HG03521 (cell line): ENCODE measurements around the gene GRIK4.

Source experiments
- ATAC-seq: cut with Tn5 transposase; IDR thresholded peaks from one replicate; pipeline ENCODE4 v1.9.1; 2021; ENCODE audit warnings: mild to moderate bottlenecking, moderate library complexity; ENCODE audit not compliant: unreplicated experiment

GRIK4 gene

DNA sequence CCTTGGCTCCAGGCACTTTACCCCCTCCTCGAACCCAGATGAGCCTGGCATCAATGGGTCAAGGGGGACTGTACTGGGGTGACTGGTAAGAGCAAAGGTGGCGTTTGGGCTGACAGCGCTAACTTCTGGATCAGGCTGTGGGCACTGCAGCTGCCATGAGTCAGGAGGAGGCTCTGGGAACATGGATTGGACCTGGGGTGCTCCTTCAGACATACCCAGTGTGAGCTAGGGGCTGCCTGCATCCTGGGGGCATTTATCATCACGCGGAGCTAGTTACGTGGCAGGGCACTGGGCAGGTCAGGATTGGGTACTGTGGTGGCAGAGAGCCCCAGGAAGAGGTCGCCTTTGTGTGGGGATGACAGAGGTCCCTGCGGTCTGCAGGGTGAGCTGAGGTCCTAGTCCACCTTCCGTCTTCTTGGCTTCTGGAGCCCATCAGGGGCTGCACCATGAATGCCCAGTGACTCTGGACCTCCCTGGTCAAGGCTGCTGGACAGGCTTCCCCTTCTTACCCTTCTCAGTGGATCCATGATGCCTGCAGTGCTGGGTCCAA, 13.1 kb downstream of the GRIK4 start:
- ATAC-seq = no peak

DNA sequence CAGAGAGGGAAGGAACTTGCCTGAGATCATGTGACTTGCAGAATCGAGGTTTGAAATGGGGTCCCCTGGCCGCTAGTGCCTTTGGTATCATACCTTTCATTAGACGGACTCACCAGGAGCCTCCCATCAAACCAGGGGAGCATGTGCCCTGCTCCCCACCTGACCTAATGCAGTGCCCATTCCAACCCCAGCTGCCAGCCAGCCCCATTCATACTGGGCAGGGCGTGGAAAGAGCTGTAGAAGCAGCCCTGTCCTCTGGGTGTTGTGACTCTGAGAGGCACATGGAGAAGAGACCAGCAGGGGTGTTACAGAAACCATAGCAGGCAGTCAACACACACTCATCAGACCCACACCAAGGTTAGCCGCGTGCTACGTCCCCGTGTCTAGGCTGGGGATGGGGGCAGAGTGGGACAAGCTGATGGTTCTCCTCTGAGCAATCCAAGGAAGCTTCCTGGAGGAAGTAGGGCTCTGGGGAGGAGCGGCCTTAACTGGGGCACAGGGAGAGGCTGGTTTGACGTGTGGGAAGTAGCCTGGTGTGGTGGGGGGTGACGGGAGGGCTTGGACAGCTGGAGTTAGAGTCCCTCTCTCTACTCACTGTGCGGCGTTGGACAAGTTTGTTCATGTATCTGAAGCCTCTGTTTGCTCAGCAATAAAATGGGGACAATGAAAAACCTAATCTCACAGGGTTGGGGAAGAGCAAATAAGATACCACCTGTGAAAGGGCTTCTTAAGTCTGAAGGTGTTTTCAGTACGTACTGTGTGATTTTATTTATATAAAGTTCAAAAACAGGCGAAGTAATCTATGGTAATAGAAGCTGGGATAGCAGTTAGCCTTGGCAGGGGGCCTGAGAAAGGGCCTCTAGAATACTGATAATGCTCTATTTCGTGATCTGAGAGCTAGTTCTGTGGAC, 14.0 kb downstream of the GRIK4 start:
- ATAC-seq = no peak

DNA sequence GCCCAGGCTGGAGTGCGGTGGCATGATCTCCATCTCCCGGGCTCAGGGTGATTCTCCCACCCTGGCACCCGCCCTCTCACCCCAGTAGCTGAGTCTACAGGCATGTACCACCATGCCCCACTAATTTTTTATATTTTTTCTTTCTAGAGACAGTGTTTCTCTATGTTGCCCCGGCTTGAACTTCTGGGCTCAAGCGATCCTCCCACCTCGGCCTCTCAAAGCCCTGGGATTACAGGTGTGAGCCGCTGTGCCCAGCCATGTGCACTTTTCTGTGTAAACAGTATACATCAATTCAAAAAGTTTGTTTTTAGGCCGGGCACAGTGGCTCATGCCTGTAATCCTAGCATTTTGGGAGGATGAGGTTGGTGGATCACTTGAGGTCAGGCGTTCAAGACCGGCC, 14.7 kb downstream of the GRIK4 start:
- no peak for ATAC-seq

GRCh38 chr11:120527111-120527761, 15.7 kb downstream of the GRIK4 start:
- no peak for ATAC-seq

GRCh38 chr11:120528749-120529148, 17.2 kb downstream of the GRIK4 start:
- no peak for ATAC-seq

DNA sequence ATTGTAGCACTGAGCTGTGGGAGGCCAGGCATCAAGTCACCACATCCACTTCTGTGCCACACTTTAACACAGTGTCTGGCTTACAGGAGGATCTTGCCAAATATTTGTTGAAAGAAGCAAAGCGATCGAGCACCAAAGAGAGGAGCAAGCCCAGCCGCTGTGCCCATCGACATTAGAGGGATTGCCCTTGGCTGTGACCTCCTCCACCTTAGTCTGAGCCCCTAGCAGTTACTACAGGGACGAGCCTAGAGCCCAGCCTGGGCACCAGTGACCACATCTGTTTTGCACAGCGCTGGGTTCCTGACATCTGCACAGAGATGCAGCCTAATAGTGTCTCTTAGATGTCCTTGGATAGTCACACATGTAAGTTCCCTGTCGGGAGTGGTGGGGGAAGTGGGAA, 17.7 kb downstream of the GRIK4 start:
- no peak for ATAC-seq

GRCh38 chr11:120529911-120530310, 18.4 kb downstream of the GRIK4 start:
- no peak for ATAC-seq

GRCh38 chr11:120532082-120532831, 20.7 kb downstream of the GRIK4 start:
- ATAC-seq = no peak

DNA sequence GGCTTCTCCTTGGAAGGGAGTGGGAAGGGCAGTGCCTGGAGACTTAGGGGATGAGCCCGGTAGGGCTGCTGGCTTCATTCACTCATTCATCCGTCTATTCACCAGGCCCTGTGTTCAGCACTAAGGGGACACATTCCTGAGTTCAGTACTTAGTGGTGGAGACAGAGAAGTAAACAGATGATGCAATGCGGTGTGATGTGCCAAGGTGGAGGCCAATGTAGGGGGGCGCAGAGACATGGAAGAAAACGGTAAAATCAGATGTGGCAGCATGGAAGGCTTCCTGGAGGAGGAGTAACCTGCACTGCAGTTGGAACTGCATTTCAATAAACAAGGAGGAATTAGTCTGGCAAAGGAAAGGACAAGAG, 21.3 kb downstream of the GRIK4 start:
- no peak for ATAC-seq

- no peak for ATAC-seq
Measured at GRCh38 chr11:120536091-120536796, 24.7 kb downstream of the GRIK4 start.

- no peak for ATAC-seq
Measured at GRCh38 chr11:120536797-120537169, 25.2 kb downstream of the GRIK4 start.

GRCh38 chr11:120537996-120538395, 26.4 kb downstream of the GRIK4 start:
- ATAC-seq = no peak

GRCh38 chr11:120538707-120539106, 27.2 kb downstream of the GRIK4 start:
- no peak for ATAC-seq

GRCh38 chr11:120539667-120540369, 28.3 kb downstream of the GRIK4 start:
- ATAC-seq = no peak

GRCh38 chr11:120540744-120541465, 29.4 kb downstream of the GRIK4 start:
- no peak for ATAC-seq

DNA sequence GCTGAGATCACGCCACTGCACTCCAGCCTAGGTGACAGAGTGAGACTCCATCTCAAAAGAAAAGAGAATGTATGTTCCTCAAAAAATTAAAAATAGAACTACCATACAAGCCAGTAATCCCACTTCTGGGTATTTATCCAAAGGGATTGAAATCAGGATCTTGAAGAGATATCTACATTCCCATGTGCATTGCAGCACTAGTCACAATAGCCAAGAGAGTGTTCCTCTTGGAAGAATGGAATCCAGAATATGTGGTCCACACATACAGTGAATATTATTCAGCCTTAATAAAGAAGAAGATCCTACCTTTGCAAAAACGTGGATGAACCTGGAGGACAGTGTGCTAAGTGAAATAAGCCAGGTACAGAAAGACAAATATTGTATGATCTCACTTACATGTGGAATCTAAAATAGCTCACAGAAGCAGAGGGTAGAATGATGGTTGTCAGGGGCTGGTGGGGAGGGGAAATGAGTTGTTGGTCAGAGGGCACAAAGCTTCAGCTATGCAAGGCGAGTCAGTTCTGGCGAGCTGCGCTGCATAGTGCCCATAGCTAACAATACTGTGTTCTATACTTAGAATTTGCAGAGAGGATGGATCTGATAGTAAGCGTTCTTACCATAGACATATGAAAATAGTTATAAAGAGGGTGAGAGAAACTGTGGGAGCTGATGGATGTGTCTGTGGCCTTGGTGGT, 32.1 kb downstream of the GRIK4 start:
- no peak for ATAC-seq

- no peak for ATAC-seq
Measured at GRCh38 chr11:120545813-120546212, 34.3 kb downstream of the GRIK4 start.

GRCh38 chr11:120546312-120547205, 35.0 kb downstream of the GRIK4 start:
- no peak for ATAC-seq
